ENCODE data around the gene KCNN3.

The KCNN3 gene

GRCh38 chr1:154748405-154748775 lies 121.7 kb downstream of the KCNN3 start:
- DNase-seq (ENCODE audit: low spot score), result no peak

- DNase-seq (ENCODE audit: low spot score), result peak; percentile 12
These were observed 122.2 kb downstream of the KCNN3 start for GRCh38 chr1:154747740-154748404.

GRCh38 chr1:154747380-154747739 lies 122.7 kb downstream of the KCNN3 start:
- DNase-seq (ENCODE audit: low spot score), result no peak

GRCh38 chr1:154746622-154747299 lies 123.3 kb downstream of the KCNN3 start:
- DNase-seq (ENCODE audit: low spot score), result no peak

- DNase-seq (ENCODE audit: low spot score), result no peak
These were observed 124.2 kb downstream of the KCNN3 start for GRCh38 chr1:154745750-154746425.

- DNase-seq (ENCODE audit: low spot score), result no peak
These were observed 124.8 kb downstream of the KCNN3 start for GRCh38 chr1:154745286-154745731.

- no peak for DNase-seq (ENCODE audit: low spot score)
These were observed 125.6 kb downstream of the KCNN3 start for GRCh38 chr1:154744352-154745035.

GRCh38 chr1:154743526-154744036 lies 126.5 kb downstream of the KCNN3 start:
- no peak for DNase-seq (ENCODE audit: low spot score)

GRCh38 chr1:154742606-154743005 lies 127.5 kb downstream of the KCNN3 start:
- DNase-seq (ENCODE audit: low spot score), result no peak

GRCh38 chr1:154741741-154742495 lies 128.2 kb downstream of the KCNN3 start:
- no peak for DNase-seq (ENCODE audit: low spot score)

- peak; percentile 40 for DNase-seq (ENCODE audit: low spot score)
These were observed 128.8 kb downstream of the KCNN3 start for GRCh38 chr1:154741327-154741726.

GRCh38 chr1:154739654-154740053 lies 130.4 kb downstream of the KCNN3 start:
- no peak for DNase-seq (ENCODE audit: low spot score)

- peak; percentile 66 for DNase-seq (ENCODE audit: low spot score)
These were observed 133.2 kb downstream of the KCNN3 start for GRCh38 chr1:154736841-154737240.

GRCh38 chr1:154735804-154736168 lies 134.3 kb downstream of the KCNN3 start:
- no peak for DNase-seq (ENCODE audit: low spot score)

- no peak for DNase-seq (ENCODE audit: low spot score)
These were observed 134.8 kb downstream of the KCNN3 start for GRCh38 chr1:154735061-154735803.

- DNase-seq (ENCODE audit: low spot score), result no peak
These were observed 136.5 kb downstream of the KCNN3 start for GRCh38 chr1:154733621-154734020.

- peak; percentile 48 for DNase-seq (ENCODE audit: low spot score)
These were observed 139.0 kb downstream of the KCNN3 start for GRCh38 chr1:154730986-154731489.

GRCh38 chr1:154730259-154730658 lies 139.8 kb downstream of the KCNN3 start:
- DNase-seq (ENCODE audit: low spot score), result peak; percentile 54

GRCh38 chr1:154729577-154729976 lies 140.5 kb downstream of the KCNN3 start:
- no peak for DNase-seq (ENCODE audit: low spot score)

GRCh38 chr1:154729031-154729442 lies 141.0 kb downstream of the KCNN3 start:
- peak; percentile 64 for DNase-seq (ENCODE audit: low spot score)
